ENCODE results near the gene TUBB4A.

Gene TUBB4A

DNA sequence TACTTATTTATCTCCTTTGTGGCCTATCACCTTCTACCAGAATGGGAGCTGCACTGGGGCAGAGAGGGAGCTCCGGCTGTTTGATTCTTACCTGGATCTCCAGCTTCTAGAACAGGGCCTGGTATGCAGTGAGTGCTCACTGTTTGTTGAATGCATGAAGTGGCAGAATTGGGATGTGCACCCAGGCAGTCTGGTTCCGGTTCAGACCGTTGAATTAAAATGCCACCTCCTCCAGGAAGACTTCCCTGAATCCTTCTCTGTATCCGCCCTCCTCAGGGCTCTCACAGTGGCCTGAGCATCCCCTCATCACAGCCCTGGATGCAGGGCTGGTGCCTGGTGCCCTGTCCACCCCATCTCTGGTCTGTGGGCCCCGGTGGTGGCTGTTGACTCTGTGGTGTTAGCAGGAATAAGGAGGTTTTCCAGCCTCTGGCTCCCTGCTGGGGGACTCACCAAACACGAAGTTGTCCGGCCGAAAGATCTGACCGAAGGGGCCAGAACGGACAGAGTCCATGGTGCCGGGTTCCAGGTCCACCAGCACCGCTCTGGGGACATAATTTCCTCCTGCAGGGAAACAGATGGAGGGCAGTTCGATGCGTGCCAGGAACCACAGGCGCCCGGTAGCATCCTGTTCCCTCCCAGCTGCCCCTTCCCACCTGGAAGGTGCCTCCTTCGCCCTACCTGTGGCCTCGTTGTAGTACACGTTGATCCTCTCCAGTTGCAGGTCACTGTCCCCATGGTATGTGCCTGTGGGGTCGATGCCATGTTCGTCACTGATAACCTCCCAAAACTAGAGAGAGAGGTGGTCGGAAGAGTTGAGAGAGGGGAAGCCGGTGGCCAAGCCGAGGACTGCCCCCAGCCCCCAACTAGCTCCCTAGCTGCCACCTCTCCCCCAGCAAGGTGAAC is 1.0 kb downstream of the TUBB4A start:
- no peak for TF ChIP-seq CTCF (IDR thresholded peaks at IDR 0.05; ENCODE audit: borderline replicate concordance, insufficient read depth, low read depth, low read length)
- H3K4me3 ChIP-seq (ENCODE audit: low read depth, low read length), result no peak overlapping the region

GRCh38 chr19:6499052-6499790 is 2.9 kb downstream of the TUBB4A start:
- no peak for TF ChIP-seq CTCF (IDR thresholded peaks at IDR 0.05; ENCODE audit: borderline replicate concordance, insufficient read depth, low read depth, low read length)
- no peak overlapping the region for H3K4me3 ChIP-seq (ENCODE audit: low read depth, low read length)

- no peak for TF ChIP-seq CTCF (IDR thresholded peaks at IDR 0.05; ENCODE audit: borderline replicate concordance, insufficient read depth, low read depth, low read length)
- H3K4me3 ChIP-seq (ENCODE audit: low read depth, low read length), result no peak overlapping the region
These were observed 3.6 kb downstream of the TUBB4A start for GRCh38 chr19:6498294-6499036.

DNA sequence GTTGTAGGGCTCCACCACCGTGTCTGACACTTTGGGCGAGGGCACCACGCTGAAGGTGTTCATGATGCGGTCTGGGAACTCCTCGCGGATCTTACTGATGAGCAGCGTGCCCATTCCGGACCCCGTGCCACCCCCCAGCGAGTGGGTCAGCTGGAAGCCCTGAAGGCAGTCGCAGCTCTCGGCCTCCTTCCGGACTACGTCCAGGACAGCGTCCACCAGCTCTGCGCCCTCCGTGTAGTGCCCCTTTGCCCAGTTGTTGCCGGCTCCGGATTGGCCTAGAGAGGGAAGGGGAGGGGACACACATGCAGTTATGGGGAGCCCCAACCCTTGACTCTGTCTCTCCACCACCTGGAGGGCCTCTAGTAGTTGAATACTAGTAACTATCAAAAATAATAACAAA is 6.2 kb downstream of the TUBB4A start:
- no peak for TF ChIP-seq CTCF (IDR thresholded peaks at IDR 0.05; ENCODE audit: borderline replicate concordance, insufficient read depth, low read depth, low read length)
- H3K4me3 ChIP-seq (ENCODE audit: low read depth, low read length), result no peak overlapping the region

DNA sequence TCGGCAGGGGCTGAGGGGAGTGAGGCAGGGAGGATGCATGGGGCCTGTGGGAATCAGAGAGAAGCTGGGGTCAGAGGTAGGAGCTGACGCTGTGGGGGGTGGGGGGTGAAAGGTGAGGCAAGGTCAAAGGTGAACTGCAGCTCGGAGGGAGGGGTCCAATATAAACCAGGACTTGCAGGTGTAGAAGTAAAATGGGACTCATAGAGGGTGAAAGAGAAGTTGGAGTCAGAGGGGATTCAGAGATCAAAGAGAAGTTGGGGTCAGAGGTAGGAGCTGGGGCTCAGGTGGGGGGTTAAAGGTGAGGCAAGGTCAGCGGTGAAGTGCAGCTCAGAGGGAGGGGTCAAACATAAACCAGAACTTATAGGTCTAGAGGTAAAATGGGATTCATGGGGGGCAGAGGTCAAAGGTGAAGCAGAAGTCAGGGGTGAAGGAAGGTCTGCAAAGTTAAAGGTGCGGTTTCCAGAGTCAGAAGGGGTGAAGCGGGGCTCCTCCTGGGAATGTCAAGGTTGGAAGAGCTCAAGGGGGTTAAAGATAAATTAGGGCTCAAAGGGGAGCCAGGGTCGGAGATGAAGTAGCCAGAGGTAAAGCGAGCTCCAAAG is 7.6 kb downstream of the TUBB4A start:
- TF ChIP-seq CTCF (IDR thresholded peaks at IDR 0.05; ENCODE audit: borderline replicate concordance, insufficient read depth, low read depth, low read length), result no peak
- H3K4me3 ChIP-seq (ENCODE audit: low read depth, low read length), result no peak overlapping the region

DNA sequence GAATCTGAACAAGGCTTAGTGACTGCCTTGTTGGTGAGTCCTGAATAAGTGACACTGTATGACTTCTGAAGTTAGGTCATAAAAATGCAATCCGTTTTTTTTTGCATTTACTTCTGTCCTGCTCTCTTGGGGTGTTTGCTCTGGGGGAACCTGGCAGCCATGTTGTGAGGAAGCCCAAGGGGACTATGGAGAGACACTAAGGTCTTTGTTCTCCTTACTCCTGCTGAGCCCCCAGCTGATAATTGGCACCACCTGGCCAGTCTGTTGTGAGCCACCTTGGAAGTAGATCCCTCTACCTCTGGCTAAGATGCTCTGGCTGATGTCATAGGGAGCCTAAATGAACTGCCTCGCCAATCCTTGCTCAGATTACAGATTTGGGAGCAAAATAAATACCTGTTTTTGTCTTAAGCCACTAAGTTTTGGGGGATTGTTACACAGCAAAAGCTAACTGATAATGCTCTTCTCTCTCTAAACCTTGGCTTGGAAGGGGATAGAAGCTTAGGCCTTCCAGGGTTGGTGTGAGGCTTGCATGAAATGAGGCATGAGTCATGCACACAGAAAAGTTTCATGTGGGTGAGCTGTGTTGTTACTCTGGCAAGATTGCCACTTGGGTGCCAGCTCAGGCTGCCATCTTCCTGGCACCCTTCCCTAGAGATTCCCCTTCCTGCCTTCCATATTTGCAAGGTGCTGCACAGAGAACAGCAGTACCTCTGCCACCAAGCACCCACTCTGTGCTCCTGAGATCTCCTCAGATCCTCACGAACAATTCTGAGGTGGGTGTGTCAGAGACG is 10.1 kb downstream of the TUBB4A start:
- TF ChIP-seq CTCF (IDR thresholded peaks at IDR 0.05; ENCODE audit: borderline replicate concordance, insufficient read depth, low read depth, low read length), result no peak
- H3K4me3 ChIP-seq (ENCODE audit: low read depth, low read length), result no peak overlapping the region
